DOHH2 (cell line): ENCODE results near the gene ZNF366.

Experiments
- H3F3A ChIP-seq: fragments of 200-600 bp; sonication (generic), shearing (Covaris generic); 2 replicates; pipeline ENCODE4 v1.6.0; 2016; ENCODE audit warnings: antibody characterized with exemption, mild to moderate bottlenecking; ENCODE audit not compliant: control insufficient read depth, insufficient read depth
- H3K27ac ChIP-seq: fragments of 200-600 bp; sonication (generic); 2 replicates; pipeline ENCODE4 v1.5.1; 2014; ENCODE audit warnings: low read depth, mild to moderate bottlenecking, low read length, moderate library complexity
- H3K27me3 ChIP-seq: fragments of 200-600 bp; sonication (generic); 2 replicates; pipeline ENCODE4 v1.6.1; 2014; ENCODE audit warnings: mild to moderate bottlenecking, low read length, mixed read lengths; ENCODE audit not compliant: control insufficient read depth
- H3K36me3 ChIP-seq: fragments of 200-600 bp; sonication (generic); 2 replicates; pipeline ENCODE4 v1.6.1; 2014; ENCODE audit warnings: mild to moderate bottlenecking, low read length, moderate library complexity, mixed read lengths; ENCODE audit not compliant: control insufficient read depth
- H3K4me1 ChIP-seq: fragments of 200-600 bp; sonication (generic); 2 replicates; pipeline ENCODE4 v1.6.1; 2014; ENCODE audit warnings: mild to moderate bottlenecking, low read length, mixed read lengths; ENCODE audit not compliant: control insufficient read depth
- H3K4me2 ChIP-seq: fragments of 200-600 bp; sonication (generic); 2 replicates; pipeline ENCODE4 v1.6.0; 2014; ENCODE audit warnings: mild to moderate bottlenecking, low read length, moderate library complexity
- H3K4me3 ChIP-seq: fragments of 200-600 bp; sonication (generic); 2 replicates; pipeline ENCODE4 v1.5.1; 2014; ENCODE audit warnings: mild to moderate bottlenecking, low read length, mixed read lengths
- H3K79me2 ChIP-seq: fragments of 200-600 bp; sonication (generic); 2 replicates; pipeline ENCODE4 v1.6.1; 2014; ENCODE audit warnings: mild to moderate bottlenecking, low read length, mixed read lengths; ENCODE audit not compliant: control insufficient read depth
- H3K9me2 ChIP-seq: fragments of 200-600 bp; sonication (generic); replicated peaks from 2 replicates; pipeline ENCODE4 v1.6.1; 2014; ENCODE audit warnings: mild to moderate bottlenecking, low read length, mixed read lengths; ENCODE audit not compliant: control insufficient read depth
- H3K9me3 ChIP-seq: fragments of 200-600 bp; sonication (generic); 2 replicates; pipeline ENCODE4 v1.6.1; 2014; ENCODE audit warnings: antibody characterized with exemption, low read length, mixed read lengths; ENCODE audit not compliant: control insufficient read depth, insufficient read depth
- H4K20me1 ChIP-seq: fragments of 200-600 bp; sonication (generic); 2 replicates; pipeline ENCODE4 v1.6.0; 2014; ENCODE audit warnings: low read depth, mild to moderate bottlenecking, antibody characterized with exemption, low read length, moderate library complexity; ENCODE audit not compliant: control insufficient read depth, insufficient read depth
- EZH2phosphoT487 ChIP-seq: fragments of 200-600 bp; sonication (generic); IDR thresholded peaks from 2 replicates; pipeline ENCODE4 v1.6.1; 2017; ENCODE audit warnings: borderline replicate concordance, mild to moderate bottlenecking, antibody characterized with exemption, low read length, moderate library complexity, mixed read lengths
- TF ChIP-seq, protein P1 (sequence below): fragments of 200-600 bp; sonication (generic); IDR thresholded peaks from one replicate; pipeline ENCODE4 v1.5.1; 2014; ENCODE audit warnings: antibody characterized with exemption, mild to moderate bottlenecking, low read depth, low read length; ENCODE audit not compliant: poor library complexity, severe bottlenecking

ZNF366 gene

DNA sequence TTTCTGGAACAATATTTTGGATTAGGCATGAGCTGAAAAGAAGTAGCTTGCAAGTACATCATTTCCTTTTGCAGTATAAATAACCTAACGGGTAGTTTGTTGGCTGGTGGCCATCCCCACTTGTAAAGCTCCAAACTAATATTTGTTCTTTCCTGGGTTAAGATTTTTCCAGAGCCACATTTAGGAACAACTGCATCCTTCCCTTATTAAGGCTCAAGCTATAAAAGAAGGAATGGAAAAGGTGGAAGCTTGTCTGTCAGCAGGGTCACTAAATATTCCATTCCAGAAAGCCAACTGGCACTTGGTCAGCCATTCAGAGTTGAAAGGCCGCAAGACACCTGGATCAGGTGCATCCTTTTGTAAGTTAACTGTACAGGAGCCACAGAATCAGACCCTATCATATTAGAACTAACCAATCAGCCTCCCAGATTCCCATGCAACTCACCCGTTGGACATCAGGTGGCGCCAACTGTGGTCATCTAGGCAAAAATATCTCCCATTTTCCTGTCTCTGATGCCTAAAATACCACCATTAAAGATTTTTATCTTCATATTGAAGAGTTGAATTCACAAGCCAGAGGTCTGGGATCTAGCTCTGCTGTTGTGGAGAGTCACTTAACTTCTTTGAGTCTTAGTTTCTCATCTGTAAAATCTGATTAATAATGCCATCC lies 104.1 kb downstream of the ZNF366 start:
- Histone ChIP-seq H3K9me3 (peaks cover 19% of the 10 kb centered on the region), H4K20me1 (no peaks in the 10 kb centered on the region), H3K36me3 (no peaks in the 10 kb centered on the region), H3K4me3 (no peak overlapping the region), H3K4me1 (no peaks in the 10 kb centered on the region), H3K27me3 (peaks cover 8% of the 10 kb centered on the region; the same call in 1 of the 2 replicates), H3K27ac (no peak overlapping the region), H3K9me2 (no peaks in the 10 kb centered on the region), H3F3A (no peaks in the 10 kb centered on the region), H3K79me2 (no peaks in the 10 kb centered on the region), H3K4me2 (no peak overlapping the region)
- TF ChIP-seq, protein P1, sequence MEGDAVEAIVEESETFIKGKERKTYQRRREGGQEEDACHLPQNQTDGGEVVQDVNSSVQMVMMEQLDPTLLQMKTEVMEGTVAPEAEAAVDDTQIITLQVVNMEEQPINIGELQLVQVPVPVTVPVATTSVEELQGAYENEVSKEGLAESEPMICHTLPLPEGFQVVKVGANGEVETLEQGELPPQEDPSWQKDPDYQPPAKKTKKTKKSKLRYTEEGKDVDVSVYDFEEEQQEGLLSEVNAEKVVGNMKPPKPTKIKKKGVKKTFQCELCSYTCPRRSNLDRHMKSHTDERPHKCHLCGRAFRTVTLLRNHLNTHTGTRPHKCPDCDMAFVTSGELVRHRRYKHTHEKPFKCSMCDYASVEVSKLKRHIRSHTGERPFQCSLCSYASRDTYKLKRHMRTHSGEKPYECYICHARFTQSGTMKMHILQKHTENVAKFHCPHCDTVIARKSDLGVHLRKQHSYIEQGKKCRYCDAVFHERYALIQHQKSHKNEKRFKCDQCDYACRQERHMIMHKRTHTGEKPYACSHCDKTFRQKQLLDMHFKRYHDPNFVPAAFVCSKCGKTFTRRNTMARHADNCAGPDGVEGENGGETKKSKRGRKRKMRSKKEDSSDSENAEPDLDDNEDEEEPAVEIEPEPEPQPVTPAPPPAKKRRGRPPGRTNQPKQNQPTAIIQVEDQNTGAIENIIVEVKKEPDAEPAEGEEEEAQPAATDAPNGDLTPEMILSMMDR, result peak; percentile 61
- TF ChIP-seq EZH2phosphoT487, result no peak

DNA sequence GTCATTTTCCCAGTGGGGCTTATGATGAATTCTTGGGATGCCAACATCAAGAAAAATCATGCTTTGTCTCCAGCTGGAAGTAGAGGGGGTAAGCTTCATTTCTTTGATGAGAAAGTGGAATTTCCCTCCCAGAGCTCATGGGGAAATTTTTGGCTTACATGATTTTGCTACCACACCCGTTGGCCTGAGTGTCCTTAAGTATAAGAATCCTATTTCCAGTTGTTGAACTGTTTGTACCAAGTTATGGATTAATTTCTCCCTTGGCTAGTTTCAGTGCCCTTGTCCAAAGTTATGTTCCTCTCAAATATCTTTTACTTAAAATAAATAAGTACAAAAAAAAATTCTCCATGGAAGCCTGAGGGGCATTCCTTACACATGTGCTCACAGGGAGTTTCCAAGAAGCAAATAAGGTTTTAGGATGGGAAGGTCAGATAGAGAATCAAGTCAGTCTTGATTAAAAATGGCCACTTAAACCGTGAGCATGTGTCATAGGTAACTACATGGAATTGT lies 104.8 kb downstream of the ZNF366 start:
- Histone ChIP-seq H3K4me3 (no peak overlapping the region), H3K9me3 (peaks cover 19% of the 10 kb centered on the region), H3K9me2 (no peaks in the 10 kb centered on the region), H3K4me1 (no peaks in the 10 kb centered on the region), H3K79me2 (no peaks in the 10 kb centered on the region), H3K27me3 (peaks cover 8% of the 10 kb centered on the region; the same call in 1 of the 2 replicates), H3F3A (no peaks in the 10 kb centered on the region), H3K36me3 (no peaks in the 10 kb centered on the region), H4K20me1 (no peaks in the 10 kb centered on the region), H3K4me2 (no peak overlapping the region), H3K27ac (no peak overlapping the region)
- TF ChIP-seq EZH2phosphoT487, result no peak
- TF ChIP-seq, protein P1, result no peak

DNA sequence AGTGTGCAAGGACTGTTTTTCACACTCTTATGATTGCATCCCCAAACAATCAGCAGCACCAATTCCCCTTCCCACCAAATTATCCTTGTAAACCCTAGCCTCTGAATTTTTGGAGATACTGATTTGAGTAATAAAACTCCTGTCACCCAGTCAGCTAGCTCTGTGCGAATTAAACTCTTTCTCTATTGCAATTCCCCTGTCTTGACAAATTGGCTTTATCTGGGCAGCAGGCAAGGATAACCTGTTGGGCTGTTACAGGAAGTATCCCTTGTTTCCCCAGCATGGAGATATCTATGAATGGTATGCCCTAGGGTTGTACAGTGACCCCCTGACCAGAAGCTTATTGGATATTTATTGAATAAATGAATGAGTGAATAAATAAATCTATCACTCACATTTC lies 106.3 kb downstream of the ZNF366 start:
- Histone ChIP-seq H3K4me3 (no peak overlapping the region), H3K9me3 (peaks cover 19% of the 10 kb centered on the region)

More for the DNA sequence above, 106.3 kb downstream of the ZNF366 start:
- H3K79me2 ChIP-seq, result no peaks in the 10 kb centered on the region
- no peaks in the 10 kb centered on the region for H4K20me1 ChIP-seq
- H3K9me2 ChIP-seq, result no peaks in the 10 kb centered on the region
- H3K27ac ChIP-seq, result no peak overlapping the region
- no peak overlapping the region for H3K4me2 ChIP-seq
- H3K27me3 ChIP-seq, result peaks cover 10% of the 10 kb centered on the region; the same call in 1 of the 2 replicates
- H3K4me1 ChIP-seq, result no peaks in the 10 kb centered on the region
- no peak for TF ChIP-seq EZH2phosphoT487
- TF ChIP-seq, protein P1, result no peak
- no peaks in the 10 kb centered on the region for H3K36me3 ChIP-seq
- no peaks in the 10 kb centered on the region for H3F3A ChIP-seq
